ENCODE results near the gene MICU2.

MICU2 gene

DNA sequence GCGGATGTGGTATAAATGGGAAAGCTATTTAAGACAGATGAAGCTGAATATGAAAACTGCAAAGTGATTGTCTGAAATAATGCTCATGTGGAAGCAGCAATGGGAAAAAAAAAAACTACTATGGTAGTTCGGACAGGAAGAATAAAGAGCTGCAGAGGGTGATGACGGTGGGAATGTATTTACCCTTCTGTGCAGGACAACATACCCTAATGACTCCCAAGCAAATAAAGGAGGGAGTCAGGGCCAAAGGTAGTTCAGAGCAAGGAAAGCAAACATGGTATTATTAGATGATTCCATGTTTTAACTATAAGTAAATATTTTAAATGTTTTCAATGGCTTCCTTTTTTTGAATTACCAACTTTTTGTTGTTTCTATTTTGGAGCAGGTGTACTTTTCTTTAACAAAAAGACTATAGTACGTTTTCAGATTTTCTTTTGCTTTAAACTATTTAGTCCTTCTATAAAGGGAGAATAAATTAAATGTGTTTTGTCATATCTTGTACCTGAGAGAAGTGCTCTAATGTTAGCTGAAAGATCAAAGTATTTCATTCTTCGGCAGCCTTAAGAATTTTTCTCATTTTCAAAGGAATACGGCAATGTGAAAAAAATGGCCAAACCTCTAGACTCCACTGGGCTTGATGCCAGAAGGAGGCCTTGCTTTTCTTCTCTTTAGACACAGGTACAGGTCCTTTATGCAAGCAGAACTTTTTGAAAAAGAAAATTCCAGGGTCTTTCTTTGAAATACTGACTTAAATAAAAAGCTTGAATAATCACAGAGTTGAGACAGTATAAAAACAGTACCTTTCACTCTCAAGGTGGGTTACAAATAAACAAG lies 77.0 kb downstream of the MICU2 start:
- TF ChIP-seq, protein P1, sequence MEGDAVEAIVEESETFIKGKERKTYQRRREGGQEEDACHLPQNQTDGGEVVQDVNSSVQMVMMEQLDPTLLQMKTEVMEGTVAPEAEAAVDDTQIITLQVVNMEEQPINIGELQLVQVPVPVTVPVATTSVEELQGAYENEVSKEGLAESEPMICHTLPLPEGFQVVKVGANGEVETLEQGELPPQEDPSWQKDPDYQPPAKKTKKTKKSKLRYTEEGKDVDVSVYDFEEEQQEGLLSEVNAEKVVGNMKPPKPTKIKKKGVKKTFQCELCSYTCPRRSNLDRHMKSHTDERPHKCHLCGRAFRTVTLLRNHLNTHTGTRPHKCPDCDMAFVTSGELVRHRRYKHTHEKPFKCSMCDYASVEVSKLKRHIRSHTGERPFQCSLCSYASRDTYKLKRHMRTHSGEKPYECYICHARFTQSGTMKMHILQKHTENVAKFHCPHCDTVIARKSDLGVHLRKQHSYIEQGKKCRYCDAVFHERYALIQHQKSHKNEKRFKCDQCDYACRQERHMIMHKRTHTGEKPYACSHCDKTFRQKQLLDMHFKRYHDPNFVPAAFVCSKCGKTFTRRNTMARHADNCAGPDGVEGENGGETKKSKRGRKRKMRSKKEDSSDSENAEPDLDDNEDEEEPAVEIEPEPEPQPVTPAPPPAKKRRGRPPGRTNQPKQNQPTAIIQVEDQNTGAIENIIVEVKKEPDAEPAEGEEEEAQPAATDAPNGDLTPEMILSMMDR (conservative IDR thresholded peaks at IDR 0.05; ENCODE audit: low read length): no peak
- no peak for DNase-seq (ENCODE audit: low read depth)
- no peak overlapping the region for H3K4me3 ChIP-seq (ENCODE audit: low read length)

DNA sequence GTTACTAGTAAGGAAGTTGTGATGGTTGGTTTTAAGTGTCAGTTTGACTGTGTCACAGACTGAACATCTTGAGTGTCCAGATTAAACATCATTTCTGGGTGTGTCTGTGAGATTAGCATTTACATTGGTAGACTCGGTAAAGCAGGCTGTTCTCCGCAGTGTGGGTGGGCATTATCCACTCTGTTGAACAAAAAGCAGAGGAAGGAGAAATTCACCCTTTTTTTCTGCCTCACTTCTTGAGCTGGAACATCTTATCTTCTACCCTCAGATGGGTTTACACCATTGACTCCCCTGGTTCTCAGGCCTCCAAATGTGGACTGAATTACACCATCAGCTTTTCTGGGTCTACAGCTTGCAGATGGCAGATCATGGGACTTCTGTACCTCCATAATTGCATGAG lies 81.1 kb downstream of the MICU2 start:
- no peak overlapping the region for H3K4me3 ChIP-seq (ENCODE audit: low read length)
- no peak for DNase-seq (ENCODE audit: low read depth)
- TF ChIP-seq, protein P1 (conservative IDR thresholded peaks at IDR 0.05; ENCODE audit: low read length): no peak

DNA sequence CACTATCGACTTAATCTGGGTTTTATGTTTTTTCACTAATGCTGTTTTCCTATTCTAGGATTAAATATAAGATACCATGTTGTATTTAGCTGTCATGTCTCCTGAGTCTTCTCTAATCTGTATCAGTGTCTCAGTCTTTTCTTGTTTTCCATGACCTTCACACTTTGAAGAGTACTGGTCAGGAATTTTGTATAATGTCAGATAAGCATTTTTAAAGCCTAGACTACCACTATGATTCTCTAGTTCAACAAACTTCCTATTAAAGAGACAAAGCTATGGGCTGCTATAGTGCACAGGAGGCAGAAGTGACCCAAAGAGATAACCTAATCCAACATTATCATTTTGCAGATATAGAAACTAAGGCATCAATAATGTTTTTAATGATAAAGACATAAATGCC lies 81.8 kb downstream of the MICU2 start:
- H3K4me3 ChIP-seq (ENCODE audit: low read length): no peak overlapping the region
- TF ChIP-seq, protein P1 (conservative IDR thresholded peaks at IDR 0.05; ENCODE audit: low read length): no peak
- no peak for DNase-seq (ENCODE audit: low read depth)

DNA sequence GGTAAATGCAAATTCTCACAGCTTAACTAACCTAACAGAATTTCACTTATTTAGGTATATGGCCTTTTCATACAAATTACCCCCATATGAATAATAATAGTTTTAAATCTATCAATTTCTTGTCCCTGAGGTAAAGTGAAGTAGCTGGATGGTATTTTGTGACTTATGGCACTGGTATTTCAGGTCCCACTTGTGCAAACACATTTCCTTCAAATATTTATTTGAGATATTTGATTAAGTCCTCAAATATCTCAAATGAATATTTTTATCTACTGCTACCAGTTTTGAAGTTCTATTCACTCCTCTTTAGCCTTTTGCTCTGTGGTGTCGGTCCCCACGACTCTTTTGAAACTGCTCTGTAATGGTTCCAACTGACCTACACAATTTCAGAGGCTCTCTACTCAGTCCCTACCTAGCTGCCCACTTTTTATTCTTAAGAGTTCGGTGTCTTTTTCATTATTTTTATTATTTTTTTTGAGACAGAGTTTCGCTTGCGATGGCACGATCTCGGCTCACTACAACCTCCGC lies 85.3 kb downstream of the MICU2 start:
- TF ChIP-seq, protein P1 (conservative IDR thresholded peaks at IDR 0.05; ENCODE audit: low read length): no peak
- no peak for DNase-seq (ENCODE audit: low read depth)
- H3K4me3 ChIP-seq (ENCODE audit: low read length): no peak overlapping the region

DNA sequence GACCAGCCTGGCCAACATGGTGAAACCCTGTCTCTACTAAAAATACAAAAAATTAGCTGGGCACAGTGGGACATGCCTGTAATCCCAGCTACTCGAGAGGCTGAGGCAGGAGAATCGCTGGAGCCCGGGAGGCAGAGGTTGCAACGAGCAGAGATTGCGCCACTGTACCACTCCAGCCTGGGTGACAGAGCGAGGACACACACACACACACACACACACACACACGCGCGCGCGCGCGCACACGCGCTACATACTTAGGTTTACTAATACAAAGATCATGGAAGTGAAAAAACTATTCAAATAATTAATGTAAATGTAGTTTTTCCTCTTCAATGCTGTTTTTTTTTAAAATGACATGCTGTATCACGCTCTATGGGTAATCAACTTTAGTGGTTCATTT lies 86.4 kb downstream of the MICU2 start:
- no peak overlapping the region for H3K4me3 ChIP-seq (ENCODE audit: low read length)
- DNase-seq (ENCODE audit: low read depth): no peak
- TF ChIP-seq, protein P1 (conservative IDR thresholded peaks at IDR 0.05; ENCODE audit: low read length): no peak

DNA sequence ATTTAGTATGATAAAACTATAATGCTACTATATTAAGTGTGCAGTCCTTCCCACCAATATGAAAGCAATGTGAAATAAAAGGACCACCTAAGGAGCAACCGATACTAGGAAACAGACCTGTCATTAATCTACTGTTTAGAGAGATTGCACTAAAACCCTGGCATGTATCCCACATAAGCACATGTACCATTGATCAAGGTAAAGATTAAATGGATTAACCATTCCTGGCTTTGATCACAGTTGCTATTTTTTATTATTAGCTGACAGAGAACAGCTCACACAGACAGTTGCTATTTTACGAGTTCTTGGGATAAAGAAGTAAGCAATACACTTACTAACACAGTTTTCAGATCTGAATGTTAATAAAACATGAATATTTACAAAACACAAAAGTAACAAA lies 87.2 kb downstream of the MICU2 start:
- no peak for DNase-seq (ENCODE audit: low read depth)
- H3K4me3 ChIP-seq (ENCODE audit: low read length): no peak overlapping the region
- TF ChIP-seq, protein P1 (conservative IDR thresholded peaks at IDR 0.05; ENCODE audit: low read length): no peak

DNA sequence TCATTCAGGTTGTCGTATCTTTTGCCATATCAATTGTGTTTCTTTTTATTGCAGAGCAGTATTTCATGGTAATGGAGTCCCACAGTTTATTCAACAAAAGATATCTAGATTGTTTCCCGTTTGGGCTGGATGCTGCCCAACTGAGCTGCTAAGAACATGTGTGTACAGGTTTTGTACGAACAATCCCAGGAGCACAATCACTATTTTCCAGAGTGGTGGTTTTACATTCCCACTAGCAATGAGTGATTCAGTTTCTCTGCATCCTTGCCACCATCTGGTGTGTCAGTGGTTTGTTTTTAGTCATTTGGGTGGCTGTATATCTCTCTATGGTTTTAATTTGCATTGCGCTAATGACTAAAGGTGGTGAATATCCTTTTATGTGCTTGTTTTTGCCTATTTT lies 92.1 kb downstream of the MICU2 start:
- no peak overlapping the region for H3K4me3 ChIP-seq (ENCODE audit: low read length)
- TF ChIP-seq, protein P1 (conservative IDR thresholded peaks at IDR 0.05; ENCODE audit: low read length): no peak
- DNase-seq (ENCODE audit: low read depth): peak; percentile 71
